GM19463 (cell line): ENCODE measurements around the gene RNF207.
"Not testable (repeated sequence)": the region's sequence is repeated elsewhere in the genome, so short reads cannot be mapped to it uniquely, and the experiment has no call there.

ENCODE experiments used
- ATAC-seq: cut with Tn5 transposase; IDR thresholded peaks from one replicate; pipeline ENCODE4 v1.9.1; 2021; ENCODE audit warnings: mild to moderate bottlenecking, moderate library complexity; ENCODE audit not compliant: unreplicated experiment

RNF207 gene

GRCh38 chr1:6199298-6200187 is 6.4 kb upstream of the RNF207 start, which contains the start of gene RPL22:
Gene RPL22 (minus strand): TSS chr1:6199595. CDS start chr1:6199573, 22 bp downstream.
- peak; percentile 98 for ATAC-seq

- no peak for ATAC-seq
These were observed 5.6 kb upstream of the RNF207 start for GRCh38 chr1:6200188-6200809.

GRCh38 chr1:6202256-6202655 is 3.7 kb upstream of the RNF207 start:
- ATAC-seq, result no peak

GRCh38 chr1:6206520-6206855 is 569 bp downstream of the RNF207 start:
- ATAC-seq, result peak; percentile 10

- ATAC-seq, result no peak
These were observed 1.4 kb downstream of the RNF207 start for GRCh38 chr1:6207075-6207885.

- no peak for ATAC-seq
These were observed 2.0 kb downstream of the RNF207 start for GRCh38 chr1:6207921-6208320.

- ATAC-seq, result no peak
These were observed 3.1 kb downstream of the RNF207 start for GRCh38 chr1:6208723-6209660.

- ATAC-seq, result no peak
These were observed 4.0 kb downstream of the RNF207 start for GRCh38 chr1:6209661-6210580.

- ATAC-seq, result no peak
These were observed 4.9 kb downstream of the RNF207 start for GRCh38 chr1:6210591-6211355.

GRCh38 chr1:6211731-6212130 is 5.8 kb downstream of the RNF207 start:
- no peak for ATAC-seq

GRCh38 chr1:6212193-6212959 is 6.5 kb downstream of the RNF207 start:
- ATAC-seq, result no peak

GRCh38 chr1:6218375-6219164 is 12.7 kb downstream of the RNF207 start:
- no peak for ATAC-seq

GRCh38 chr1:6219641-6220040 is 13.7 kb downstream of the RNF207 start:
- not testable (repeated sequence) for ATAC-seq

- ATAC-seq, result no peak
These were observed 14.3 kb downstream of the RNF207 start for GRCh38 chr1:6220236-6220635.

GRCh38 chr1:6221210-6221784 is 15.4 kb downstream of the RNF207 start:
- no peak for ATAC-seq

GRCh38 chr1:6222636-6223035 is 16.7 kb downstream of the RNF207 start:
- no peak for ATAC-seq

- ATAC-seq, result no peak
These were observed 17.7 kb downstream of the RNF207 start for GRCh38 chr1:6223617-6224016.
